ENCODE measurements around the gene PMAIP1. TPM values are rescaled to one million over a fixed set of nuclear protein-coding genes. Genes with fewer than 3 reads are reported as not detected.
"Not testable (repeated sequence)": the region's sequence is repeated elsewhere in the genome, so short reads cannot be mapped to it uniquely, and the experiment has no call there.

Gene PMAIP1
- 133 TPM for polyA plus RNA-seq (2012; ENCODE audit: missing spikeins)

DNA sequence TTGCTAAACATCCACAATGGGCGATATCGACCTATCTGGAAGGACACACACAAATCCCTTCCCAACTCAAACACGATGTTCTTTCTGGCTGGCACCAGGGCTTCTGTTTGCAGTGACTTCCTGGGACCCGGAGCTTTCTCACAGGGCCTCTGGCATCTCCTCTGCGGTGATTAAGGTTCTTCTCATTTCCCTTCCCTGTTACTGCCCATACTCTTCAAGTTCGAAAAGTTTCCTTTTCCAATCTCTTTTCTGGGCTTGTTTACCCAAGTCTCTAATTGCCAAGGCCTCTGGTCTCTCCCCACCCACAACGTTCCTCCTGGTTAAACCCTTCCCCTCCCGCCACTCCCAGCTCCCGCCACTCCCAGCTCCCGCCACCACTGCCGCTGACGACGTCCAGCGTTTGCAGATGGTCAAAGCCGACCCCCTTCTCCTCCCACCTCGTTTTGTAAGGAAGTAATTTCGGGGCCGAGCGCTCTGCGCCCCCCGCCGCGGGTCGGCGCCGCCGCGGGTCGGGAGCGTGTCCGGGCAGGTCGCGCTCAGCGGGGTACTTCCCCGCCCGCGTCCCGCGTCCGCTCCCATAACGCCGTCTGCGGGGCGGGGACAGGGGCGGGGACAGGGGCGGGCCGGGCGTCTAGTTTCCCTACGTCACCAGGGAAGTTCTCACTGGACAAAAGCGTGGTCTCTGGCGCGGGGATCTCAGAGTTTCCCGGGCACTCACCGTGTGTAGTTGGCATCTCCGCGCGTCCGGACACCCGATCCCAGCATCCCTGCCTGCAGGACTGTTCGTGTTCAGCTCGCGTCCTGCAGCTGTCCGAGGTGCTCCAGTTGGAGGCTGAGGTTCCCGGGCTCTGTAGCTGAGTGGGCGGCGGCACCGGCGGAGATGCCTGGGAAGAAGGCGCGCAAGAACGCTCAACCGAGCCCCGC is at the start of gene PMAIP1:
PMAIP1 (plus strand) TSS at position 699 of the 924 bp plus-strand sequence; CDS start at position 881, 182 bp downstream.
- FAIRE-seq (peak; percentile 96), DNase-seq (ENCODE audit: insufficient read length) (peak; percentile 73)
- TF ChIP-seq TAF1 (IDR thresholded peaks at IDR 0.05; ENCODE audit: borderline replicate concordance, low read depth, low read length) (peak; percentile 97; the same call in 1 of the 2 replicates), POLR2AphosphoS5 (IDR thresholded peaks at IDR 0.05; ENCODE audit: low read depth, low read length) (peak; percentile 100), POLR2A (IDR thresholded peaks at IDR 0.05; ENCODE audit: low read depth, low read length) (peak; percentile 99)

DNA sequence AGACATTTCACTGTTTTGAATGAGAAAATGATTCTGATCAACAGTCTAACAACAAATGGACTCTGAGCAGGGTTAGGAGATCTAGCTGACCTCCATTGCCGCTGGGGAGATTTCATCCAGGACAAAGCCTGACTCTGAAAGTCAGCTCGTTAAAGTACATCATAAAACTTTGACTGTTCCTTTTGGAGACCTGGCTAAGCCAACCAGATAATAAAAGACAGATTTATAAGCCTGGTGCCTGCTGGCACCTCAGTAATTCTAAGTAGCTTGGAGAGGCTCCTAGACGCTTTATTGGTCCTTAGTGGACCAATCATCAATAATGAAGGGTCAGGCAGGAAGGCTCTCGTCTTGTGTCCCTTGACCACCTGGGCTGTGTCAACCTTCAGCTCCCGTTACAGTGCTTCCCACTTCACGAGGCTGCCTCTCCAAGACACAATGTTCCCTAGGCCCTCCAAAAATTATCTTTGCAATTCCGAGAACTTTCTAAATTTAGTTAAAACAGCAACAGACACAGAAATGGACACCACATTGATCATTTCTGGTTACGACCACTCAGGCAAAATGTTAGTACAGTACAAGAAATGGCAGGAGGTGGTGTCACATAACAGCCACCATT is 47.9 kb upstream of the PMAIP1 start:
- TF ChIP-seq TAF1 (IDR thresholded peaks at IDR 0.05; ENCODE audit: borderline replicate concordance, low read depth, low read length): no peak
- no peak for DNase-seq (ENCODE audit: insufficient read length)
- no peak for FAIRE-seq

DNA sequence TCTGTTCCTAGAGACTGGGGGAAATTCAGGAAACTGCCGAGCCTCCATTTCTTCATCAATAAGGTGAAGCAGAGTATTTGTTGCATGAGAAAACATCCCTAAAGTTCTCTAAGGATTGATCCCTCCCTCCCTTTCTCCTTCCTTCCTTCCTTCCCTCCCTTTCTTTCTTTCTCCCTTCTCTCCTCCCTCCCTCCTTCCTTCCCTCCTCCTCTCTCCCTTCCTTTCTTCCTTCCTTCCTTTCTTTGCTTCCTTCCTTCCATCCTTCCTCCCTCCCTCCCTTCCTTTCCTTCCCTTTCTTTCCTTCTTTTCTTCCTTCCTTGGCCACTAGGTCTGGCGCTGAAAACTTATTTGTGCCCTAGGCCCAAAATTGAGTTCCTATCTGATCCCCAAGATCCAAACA is 47.2 kb upstream of the PMAIP1 start:
- no peak for TF ChIP-seq POLR2A (IDR thresholded peaks at IDR 0.05; ENCODE audit: low read depth, low read length)
- no peak for TF ChIP-seq TAF1 (IDR thresholded peaks at IDR 0.05; ENCODE audit: borderline replicate concordance, low read depth, low read length)
- no peak for TF ChIP-seq POLR2AphosphoS5 (IDR thresholded peaks at IDR 0.05; ENCODE audit: low read depth, low read length)
- FAIRE-seq: no peak
- DNase-seq (ENCODE audit: insufficient read length): no peak

DNA sequence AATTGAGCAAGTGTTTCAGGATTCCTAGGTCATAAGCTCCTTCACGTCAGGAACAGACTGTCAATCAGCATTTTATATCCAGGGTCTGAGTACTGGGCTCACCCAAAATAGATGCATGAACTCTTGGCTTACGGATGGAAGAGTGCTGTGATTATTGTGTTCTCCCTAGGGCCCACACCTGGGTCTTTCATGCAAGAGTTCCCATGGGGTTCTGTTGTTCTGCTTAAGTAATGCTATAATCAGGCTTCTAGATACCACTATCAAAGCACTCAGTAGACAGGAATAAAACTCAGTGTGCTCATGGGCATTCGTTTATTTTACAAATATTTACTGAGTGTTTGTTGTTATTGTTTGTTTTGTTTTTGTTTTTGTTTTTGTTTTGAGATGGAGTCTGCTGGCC is 46.4 kb upstream of the PMAIP1 start:
- TF ChIP-seq POLR2AphosphoS5 (IDR thresholded peaks at IDR 0.05; ENCODE audit: low read depth, low read length): no peak
- no peak for TF ChIP-seq TAF1 (IDR thresholded peaks at IDR 0.05; ENCODE audit: borderline replicate concordance, low read depth, low read length)
- no peak for TF ChIP-seq POLR2A (IDR thresholded peaks at IDR 0.05; ENCODE audit: low read depth, low read length)
- no peak for FAIRE-seq
- no peak for DNase-seq (ENCODE audit: insufficient read length)

DNA sequence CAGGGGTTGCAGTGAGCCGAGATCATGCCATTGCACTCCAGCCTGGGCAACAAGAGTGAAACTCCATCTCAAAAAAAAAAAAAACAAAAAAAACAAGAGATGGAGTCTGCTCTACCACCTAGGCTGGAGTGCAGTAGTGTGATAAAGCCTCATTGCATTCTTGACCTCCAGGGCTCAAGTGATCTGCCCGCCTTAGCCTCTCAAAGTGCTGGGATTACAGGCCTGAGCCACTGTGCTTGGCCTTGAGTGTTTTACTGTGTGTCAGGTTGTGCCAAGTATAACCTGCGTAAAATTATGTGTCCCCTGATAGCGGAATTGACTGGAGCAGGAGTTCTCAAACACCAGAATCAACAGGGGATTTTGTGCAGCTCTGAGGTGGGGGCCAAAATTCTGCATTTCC is 45.8 kb upstream of the PMAIP1 start:
- DNase-seq (ENCODE audit: insufficient read length); FAIRE-seq: not testable (repeated sequence)

DNA sequence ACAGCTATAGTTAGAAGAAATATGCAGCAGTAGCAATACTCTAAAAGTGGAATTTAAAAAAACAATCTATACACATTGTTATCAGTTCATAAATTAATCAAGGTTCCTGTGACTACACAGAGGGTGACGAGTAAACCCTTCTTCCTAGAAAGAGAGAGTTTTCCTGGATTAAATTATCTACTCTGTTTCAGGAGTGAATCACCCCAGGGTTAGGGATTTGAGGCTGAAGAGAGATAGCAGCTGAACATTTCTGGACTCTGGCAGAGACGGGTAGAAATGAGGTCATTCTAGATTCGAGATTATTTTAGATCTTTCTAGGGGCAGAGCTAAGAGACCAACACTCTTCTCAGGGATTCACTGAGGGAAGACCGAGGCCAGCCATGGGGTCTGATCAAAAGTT is 38.8 kb upstream of the PMAIP1 start:
- no peak for FAIRE-seq
- no peak for DNase-seq (ENCODE audit: insufficient read length)
- TF ChIP-seq POLR2A (IDR thresholded peaks at IDR 0.05; ENCODE audit: low read depth, low read length) (no peak), TAF1 (IDR thresholded peaks at IDR 0.05; ENCODE audit: borderline replicate concordance, low read depth, low read length) (no peak), POLR2AphosphoS5 (IDR thresholded peaks at IDR 0.05; ENCODE audit: low read depth, low read length) (no peak)

DNA sequence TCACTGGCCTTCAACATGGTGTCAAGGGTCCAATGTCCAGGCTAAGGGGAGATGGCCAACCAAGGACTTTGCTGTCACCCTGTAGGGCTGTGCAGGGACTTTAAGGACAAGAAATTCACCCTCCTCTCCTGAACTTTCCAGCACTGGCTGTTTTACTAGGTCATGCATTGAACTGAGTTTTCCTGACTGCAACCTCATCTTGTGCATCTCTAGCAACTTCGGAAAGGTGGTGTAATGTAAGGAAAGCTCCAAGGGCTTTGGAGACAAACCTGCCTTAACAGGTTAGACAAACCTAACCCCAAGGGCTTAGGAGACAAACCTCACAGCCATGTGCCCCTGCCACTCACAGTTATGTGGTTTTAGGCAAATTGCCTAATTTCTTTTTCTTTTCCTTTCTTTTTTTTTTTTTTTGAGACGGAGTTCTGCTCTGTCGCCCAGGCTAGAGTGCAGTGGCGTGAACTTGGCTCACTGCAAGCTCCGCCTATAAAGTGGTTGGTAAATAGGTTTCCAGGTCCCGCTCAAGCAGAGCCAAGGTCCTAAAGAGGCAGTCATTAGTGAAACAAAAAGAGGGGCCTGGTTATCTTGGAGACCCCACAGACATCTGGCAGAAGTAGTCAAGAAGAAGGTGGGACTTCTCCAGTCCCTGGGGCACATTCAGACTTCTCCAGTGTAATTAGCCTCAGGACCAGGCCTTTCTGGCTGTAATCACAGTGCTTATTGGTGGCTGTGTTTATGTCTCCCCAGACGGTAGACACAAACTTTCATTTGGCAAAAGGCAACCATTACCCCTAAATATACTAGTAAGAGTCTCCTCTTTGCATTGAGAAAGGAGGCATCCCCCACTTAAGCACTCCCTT is 37.6 kb upstream of the PMAIP1 start:
- peak; percentile 95 for FAIRE-seq
- TF ChIP-seq TAF1 (IDR thresholded peaks at IDR 0.05; ENCODE audit: borderline replicate concordance, low read depth, low read length) (no peak), POLR2A (IDR thresholded peaks at IDR 0.05; ENCODE audit: low read depth, low read length) (no peak), POLR2AphosphoS5 (IDR thresholded peaks at IDR 0.05; ENCODE audit: low read depth, low read length) (no peak)
- no peak for DNase-seq (ENCODE audit: insufficient read length)

DNA sequence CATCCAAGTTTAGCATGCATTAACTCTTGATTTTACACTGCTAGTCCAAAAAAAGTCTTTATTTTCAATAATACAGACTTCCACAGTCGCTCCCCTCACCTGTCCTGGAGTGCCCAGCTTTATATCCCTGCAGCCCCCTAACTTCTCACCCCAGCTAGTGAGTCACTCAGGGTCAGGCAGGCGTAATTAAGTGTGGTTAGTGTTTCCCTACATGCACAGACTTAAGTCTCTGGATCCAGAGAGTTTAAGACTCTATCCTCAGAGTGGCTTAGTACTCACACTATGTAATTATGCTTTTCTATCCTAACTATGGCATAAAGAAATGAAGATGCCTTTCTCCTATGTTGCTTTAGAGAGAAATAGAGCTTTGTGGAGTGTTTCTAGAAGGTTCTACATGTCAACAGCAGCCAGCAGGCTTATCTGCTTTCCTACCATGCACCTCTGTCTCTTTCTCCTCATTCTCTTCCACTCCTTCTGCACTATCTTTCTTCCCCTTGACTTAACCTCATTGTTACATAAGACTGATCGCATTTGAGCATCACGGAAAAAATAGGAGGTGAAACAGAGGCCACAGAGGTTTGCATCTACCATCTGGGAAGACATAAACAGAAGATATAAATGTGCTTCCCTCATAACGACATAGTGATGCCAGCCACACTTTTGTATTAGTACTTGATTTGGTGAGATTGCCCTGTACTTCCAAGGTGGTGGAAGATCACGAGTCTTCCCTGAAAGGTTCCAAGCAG is 34.4 kb upstream of the PMAIP1 start:
- DNase-seq (ENCODE audit: insufficient read length) (no peak), FAIRE-seq (no peak)
- no peak for TF ChIP-seq POLR2AphosphoS5 (IDR thresholded peaks at IDR 0.05; ENCODE audit: low read depth, low read length)
- no peak for TF ChIP-seq TAF1 (IDR thresholded peaks at IDR 0.05; ENCODE audit: borderline replicate concordance, low read depth, low read length)
- no peak for TF ChIP-seq POLR2A (IDR thresholded peaks at IDR 0.05; ENCODE audit: low read depth, low read length)

DNA sequence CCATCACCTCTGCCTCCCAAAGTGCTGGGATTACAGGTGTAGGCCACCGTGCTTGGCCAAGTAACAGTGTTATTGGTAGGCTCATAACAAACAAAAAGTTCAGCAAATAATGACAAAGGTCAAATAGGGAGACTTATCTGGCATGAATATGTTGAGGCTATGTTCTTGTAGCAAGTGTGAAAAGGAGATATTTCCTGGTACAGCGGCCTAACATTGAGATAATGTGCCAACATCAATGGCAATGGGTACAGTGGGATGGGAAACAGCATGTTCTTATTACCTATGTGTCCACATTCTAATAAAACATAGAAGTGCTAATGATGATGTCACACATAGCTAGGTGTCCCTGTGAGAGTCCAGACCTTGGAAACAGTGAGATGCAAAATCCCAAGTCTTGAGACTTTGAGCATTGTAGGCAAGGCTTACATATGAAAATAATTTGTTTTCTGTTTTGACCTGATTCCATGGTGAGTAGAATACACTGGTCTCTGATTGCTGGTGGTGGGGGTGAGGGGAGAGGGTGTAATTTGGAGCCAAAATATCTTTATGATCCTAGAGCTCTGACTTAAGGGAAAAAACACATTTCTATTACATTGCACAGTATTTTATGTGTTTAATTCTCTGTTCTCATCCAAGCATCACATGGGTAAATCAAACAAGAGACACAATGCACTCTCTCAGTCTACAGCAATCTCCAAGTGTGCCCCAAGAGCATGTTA is 33.1 kb upstream of the PMAIP1 start:
- no peak for TF ChIP-seq POLR2AphosphoS5 (IDR thresholded peaks at IDR 0.05; ENCODE audit: low read depth, low read length)
- FAIRE-seq: no peak

DNA sequence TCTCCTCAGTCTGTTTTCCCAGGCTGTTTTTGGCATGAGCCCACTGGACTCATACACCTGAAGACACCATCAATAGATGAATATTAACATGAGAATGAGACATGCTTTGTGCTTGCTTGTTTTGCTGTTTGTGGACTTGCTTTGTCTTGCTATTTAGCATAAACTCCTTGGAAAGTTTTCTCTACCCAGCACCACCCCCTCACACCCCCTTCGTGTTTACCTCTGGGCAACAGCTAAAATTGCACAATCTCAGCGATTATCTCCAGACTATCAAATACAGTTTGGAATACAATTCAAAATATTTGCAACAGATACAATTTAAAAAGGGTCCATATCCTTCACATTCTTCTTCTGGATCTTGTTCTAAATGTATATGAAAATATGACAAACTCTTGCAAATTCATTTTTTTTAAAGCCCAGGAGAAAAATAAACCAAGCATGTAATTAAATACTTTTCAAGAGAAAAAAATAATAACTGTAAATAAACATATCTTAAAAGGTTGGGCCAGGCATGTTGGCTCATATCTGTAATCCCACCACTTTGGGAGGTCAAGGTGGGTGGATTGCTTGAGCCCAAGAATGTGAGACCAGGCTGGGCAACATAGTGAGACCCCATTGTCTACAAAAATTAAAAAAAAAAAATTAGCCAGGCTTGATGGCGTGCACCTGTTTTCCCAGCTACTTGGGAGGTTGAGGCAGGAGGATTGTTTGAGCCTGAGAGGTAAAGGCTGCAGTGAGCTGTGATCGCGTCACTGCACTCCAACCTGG is 32.3 kb upstream of the PMAIP1 start:
- FAIRE-seq (no peak), DNase-seq (ENCODE audit: insufficient read length) (no peak)
- TF ChIP-seq TAF1 (IDR thresholded peaks at IDR 0.05; ENCODE audit: borderline replicate concordance, low read depth, low read length) (no peak), POLR2AphosphoS5 (IDR thresholded peaks at IDR 0.05; ENCODE audit: low read depth, low read length) (no peak), POLR2A (IDR thresholded peaks at IDR 0.05; ENCODE audit: low read depth, low read length) (no peak)

More for the DNA sequence above, 33.1 kb upstream of the PMAIP1 start:
- no peak for DNase-seq (ENCODE audit: insufficient read length)

Measured in GM12892 (cell line).